Posterior cingulate gyrus (tissue), 11 donors: Measurements from ENCODE around the gene KRT86.
"Not testable (repeated sequence)": the region's sequence is repeated elsewhere in the genome, so short reads cannot be mapped to it uniquely, and the experiment has no call there.

Experiments
- DNase-seq, 10 donors: peaks; one replicate each; pipeline versions ENCODE4 v3.0.0 to v3.0.0-alpha.2; 2020 to 2021; ENCODE audit warnings: mixed read lengths in 3 of 10
- intact Hi-C: fragments of 100-400 bp; cut with DNase I; formaldehyde crosslinking; loops from one replicate; pipeline ENCODE4 v1.15.1; 2023

Gene KRT86

DNA sequence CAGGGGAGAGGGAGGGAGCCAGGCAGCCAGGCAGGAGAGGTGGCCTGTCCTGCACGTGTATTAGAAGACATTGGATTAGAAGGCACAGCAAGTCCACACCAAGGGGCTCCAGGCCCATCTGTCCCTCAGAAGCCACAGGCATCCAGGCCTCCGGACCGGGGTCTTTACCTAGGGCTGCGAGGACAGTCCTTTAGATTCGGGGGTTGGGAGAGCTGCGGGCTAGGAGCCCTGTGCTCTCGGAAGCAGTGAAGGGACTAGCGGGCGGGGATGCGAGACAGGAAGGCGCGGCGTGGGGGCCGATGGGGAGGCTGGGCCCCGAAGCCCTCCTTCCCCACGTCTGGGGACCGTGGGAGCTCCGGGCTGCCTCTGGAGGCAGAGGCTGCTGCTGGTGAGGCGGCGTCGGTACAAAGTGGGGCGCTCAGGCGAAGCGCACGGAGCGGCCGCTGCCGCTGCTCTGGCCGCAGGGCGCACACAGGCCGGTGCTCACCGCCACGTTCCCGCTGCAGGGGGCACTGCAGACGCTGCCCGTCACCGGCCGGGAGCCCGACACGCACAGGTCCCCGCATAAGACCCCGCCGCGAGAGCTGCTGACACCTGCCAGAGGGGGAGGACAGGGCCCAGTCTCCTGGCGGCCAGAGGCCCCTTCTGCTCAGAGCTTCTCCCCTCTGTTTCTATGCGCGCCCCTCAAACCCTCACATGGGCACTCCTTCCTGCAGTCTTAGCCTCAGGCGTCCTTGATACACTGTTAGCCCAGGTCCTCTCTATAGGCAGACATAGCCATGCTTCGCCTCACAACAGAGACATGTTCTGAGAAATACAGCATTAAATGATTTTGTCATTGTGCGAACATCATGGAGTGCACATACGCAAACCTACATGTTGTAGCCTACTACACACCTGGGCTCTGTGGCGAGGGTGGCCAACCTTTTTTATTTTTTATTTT lies 24.1 kb upstream of the KRT86 start:
- DNase-seq: peak in 2 of 10 donors; percentile 5 to 78
- intact Hi-C loops: no loop called here

GRCh38 chr12:52251367-52252051 lies 22.9 kb upstream of the KRT86 start:
- DNase-seq: peak in 1 of 10 donors; percentile 4
- intact Hi-C loops: no loop called here

DNA sequence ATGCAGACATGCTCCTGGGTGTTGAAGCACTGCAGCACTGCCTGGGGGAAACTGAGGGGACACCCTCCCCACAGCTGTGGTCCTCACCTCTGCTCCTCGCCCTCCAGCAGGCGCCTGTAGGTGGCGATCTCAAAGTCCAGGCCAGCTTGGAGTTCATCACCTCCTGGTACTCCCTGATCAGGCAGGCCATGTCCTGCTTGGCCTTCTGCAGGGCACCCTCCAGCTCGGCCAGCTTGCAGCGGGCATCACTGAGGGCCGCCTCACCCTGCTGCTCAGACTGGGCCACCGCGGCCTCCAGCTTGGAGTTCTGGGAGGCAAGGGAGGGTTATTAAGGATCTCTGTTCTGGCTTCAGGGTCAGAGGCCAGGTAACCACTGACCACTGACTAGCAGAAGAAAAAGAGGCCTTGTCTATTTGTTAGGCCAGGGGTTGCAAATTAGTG lies 22.2 kb upstream of the KRT86 start:
- intact Hi-C loops: not testable (repeated sequence)
- peak in 1 of 10 donors; percentile 74 for DNase-seq

- peak in 1 of 10 donors; percentile 21 for DNase-seq
- intact Hi-C loops: no loop called here
Measured at GRCh38 chr12:52252728-52253343, 21.6 kb upstream of the KRT86 start.

- intact Hi-C loops: no loop called here
- peak in 2 of 10 donors; percentile 47 to 59 for DNase-seq
Measured at GRCh38 chr12:52253391-52254179, 20.9 kb upstream of the KRT86 start.

- DNase-seq: peak in 2 of 10 donors; percentile 19 to 32
- intact Hi-C loops: no loop called here
Measured at GRCh38 chr12:52254180-52254964, 20.1 kb upstream of the KRT86 start.

GRCh38 chr12:52254965-52255751 lies 19.3 kb upstream of the KRT86 start:
- peak in 2 of 10 donors; percentile 22 to 31 for DNase-seq
- intact Hi-C loops: no loop called here

- intact Hi-C loops: no loop called here
- peak in 2 of 10 donors; percentile 29 to 40 for DNase-seq
Measured at GRCh38 chr12:52255926-52256583, 18.4 kb upstream of the KRT86 start.

DNA sequence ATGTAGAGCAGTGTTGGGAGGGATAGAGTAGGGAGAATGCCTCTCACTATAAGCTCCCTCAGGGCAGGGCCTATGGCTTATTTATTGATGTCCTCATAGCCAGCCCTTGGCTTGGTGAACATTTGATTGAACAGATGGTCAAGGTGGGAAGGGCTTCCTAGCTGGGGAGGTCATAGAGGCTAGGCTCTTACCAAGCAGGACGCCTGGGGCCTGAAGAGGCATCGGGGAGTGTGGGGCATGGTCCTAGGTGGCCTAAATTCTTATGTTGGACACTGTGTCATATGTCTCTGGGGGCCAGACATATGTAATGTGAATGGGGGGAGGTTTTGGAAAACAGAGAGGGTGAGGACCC lies 17.9 kb upstream of the KRT86 start:
- DNase-seq: peak in 2 of 10 donors; percentile 31 to 62
- intact Hi-C loops: no loop called here

- intact Hi-C loops: no loop called here
- peak in 2 of 10 donors; percentile 55 to 65 for DNase-seq
Measured at GRCh38 chr12:52257074-52257551, 17.3 kb upstream of the KRT86 start.

DNA sequence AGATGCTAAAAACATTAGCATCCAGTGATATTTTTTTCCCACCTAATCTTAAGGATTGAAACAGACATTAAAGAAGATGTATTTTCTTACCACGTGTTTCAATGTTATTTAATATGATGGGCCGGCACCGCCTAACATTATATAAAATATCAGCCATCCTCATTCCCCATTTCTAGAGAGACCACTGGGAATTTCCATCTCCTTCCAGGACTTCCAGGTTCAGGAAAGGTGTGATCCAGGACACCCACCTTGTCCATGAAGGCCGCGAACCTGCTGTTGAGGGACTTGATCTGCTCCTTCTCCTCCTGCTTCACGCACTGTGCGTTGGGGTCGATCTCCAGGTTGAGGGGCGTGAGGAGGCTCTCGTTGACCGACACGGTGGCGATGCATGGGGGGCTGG lies 16.5 kb upstream of the KRT86 start:
- peak in 1 of 10 donors; percentile 33 for DNase-seq
- intact Hi-C loops: not testable (repeated sequence)

DNA sequence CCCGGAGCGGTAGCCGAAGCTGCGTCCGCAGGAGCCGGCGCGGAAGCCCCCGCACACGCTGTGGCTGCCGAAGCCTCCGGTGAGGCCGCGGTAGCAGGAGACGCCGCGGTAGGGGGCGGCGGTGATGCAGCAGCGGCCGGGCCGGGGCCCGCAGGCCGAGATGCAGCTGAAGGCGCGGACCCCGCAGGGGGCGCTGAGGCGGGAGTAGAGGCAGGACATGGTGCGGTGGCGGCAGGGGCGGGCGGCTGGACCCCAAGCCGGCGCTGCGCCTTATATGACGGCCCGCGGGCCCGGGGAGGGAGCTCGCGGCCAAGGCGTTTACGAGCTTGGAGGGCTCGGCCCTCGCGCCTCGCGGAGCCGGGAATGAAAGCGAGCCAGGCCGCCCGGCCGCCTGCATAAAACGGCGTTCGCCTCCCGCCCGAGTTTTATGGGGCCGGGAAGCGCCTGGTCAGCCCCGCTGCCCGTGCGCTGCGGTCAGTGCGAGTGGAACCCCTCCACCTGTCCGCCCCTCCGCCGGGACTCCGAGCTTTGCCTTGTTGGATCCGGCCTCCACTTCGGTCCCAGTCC lies 16.0 kb upstream of the KRT86 start:
- DNase-seq: peak in 2 of 10 donors; percentile 40 to 67
- intact Hi-C loops: no loop called here

DNA sequence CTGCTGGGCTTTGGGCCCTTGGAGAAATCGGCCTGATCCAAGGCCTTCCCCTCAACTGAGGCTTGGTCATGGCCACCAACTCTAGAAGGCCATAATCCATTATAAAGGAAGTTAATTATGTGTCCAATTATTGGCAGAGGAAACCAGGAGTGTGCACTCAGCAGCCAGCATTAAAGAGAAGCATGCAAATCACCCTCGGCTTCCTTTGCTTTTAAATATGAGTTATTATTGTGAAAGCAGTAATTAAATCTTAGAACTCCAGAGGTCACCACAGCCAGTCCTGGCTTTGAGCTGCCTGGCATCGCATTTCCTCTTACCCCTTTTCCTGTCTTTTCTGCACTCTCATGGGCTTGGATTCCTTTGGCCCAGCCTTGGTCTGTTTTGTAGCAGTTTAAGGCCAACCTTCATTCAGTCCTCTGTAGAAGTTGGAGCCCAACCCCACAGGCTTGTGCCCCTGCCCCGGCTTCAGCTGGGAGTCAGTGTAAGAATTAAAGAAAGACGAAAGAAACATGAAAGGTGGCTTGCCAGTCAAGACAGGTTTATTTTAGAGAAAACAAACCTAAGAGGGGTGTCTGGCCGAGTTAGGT lies 14.7 kb upstream of the KRT86 start:
- intact Hi-C loops: no loop called here
- DNase-seq: peak in 2 of 10 donors; percentile 9 to 46

DNA sequence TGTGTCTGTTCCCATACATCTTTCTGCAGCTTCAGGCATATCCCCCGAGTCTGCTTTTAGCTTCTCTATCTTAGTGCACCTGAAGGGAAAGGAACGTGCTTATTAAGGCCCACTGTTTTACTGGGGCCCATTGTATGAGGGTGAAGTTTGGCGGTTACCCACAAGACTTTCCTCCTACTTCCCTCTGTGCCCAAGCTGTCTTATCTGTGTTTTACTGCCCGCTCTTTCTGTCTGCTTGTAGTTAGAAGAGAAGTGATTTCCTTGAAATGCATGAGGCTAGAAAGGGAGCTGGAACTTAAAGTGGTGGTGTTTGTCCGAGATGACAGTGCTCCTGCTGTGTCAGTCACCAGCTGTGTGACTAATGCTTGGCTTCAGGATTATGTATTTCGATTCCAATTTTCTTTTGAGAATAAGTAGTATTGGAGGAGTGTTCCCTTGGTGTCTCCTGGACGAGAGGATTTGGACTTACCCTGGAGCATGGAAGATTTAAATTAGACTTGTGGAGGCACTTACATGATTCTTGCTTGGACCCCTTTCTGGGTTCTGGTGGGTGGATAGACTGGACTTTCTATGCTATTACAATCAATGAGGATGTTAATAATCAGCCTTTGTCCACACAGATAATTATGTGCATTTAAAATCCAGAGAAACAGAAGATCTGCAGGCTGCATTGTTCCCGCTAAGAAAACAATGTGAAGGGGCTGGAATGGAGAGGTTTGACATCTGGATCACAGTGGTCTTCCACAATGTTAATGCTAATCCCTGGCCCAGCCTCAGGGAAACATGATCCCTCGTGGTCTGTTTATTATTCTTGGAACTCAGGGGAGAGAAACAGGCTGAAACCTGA lies 13.9 kb upstream of the KRT86 start:
- intact Hi-C loops: no loop called here
- peak in 1 of 10 donors; percentile 12 for DNase-seq

GRCh38 chr12:52261208-52261484 lies 13.3 kb upstream of the KRT86 start:
- no peak for DNase-seq
- intact Hi-C loops: no loop called here

DNA sequence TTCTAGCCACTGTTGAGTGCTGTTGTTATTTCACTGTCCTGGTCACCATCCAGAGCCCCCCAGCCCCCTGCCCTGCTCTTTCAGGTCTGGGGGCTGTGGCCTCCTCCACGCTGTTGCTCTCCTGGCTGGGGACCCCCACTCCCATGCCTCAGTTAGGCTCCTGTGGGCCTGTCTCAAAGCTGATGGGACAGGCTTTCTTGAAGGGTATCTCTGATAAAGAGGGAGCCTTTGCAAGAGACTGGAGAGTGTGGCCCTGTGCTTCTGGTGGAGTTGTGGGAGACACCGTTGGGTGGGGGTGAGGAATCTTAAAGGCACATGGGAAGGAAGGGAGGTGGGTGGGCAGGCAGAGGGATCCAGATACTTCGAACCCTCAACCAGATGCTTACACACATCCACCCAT lies 12.2 kb upstream of the KRT86 start:
- intact Hi-C loops: no loop called here

More for the DNA sequence above, 12.2 kb upstream of the KRT86 start:
- peak in 1 of 10 donors; percentile 56 for DNase-seq
